ENCODE results near the gene DDI2. TPM values are rescaled to one million over a fixed set of nuclear protein-coding genes. Genes with fewer than 3 reads are reported as not detected.

DDI2 gene
- total RNA-seq, 2 experiments from 2014 or later = 31.6 to 33.3 TPM

GRCh38 chr1:15681349-15682292 lies 64.4 kb downstream of the DDI2 start:
- ATAC-seq (ENCODE audit: low read depth) = no peak
- Mint-ChIP-seq H3K27me3 (no peaks in the 10 kb centered on the region), H3K4me1 (peaks cover 16% of the 10 kb centered on the region), H3K36me3 (peaks cover 3% of the 10 kb centered on the region), H3K9me3 (no peaks in the 10 kb centered on the region), H3K27ac (no peak overlapping the region), H3K4me3 (no peak overlapping the region)
- DNase-seq = no peak
- POLR2A ChIA-PET = interaction anchor here (1.5 kb wide), 1 partner anchor 16 kb away, joined by 6 read pairs; no protein-coding TSS in a partner anchor

- no peak for ATAC-seq (ENCODE audit: low read depth)
- Mint-ChIP-seq H3K27ac (peak overlapping the region; percentile 83), H3K36me3 (peaks cover 9% of the 10 kb centered on the region), H3K27me3 (no peaks in the 10 kb centered on the region), H3K9me3 (no peaks in the 10 kb centered on the region), H3K4me1 (peaks cover 25% of the 10 kb centered on the region), H3K4me3 (peak overlapping the region; percentile 76)
- POLR2A ChIA-PET = no interaction called here
- no peak for DNase-seq
Observed at GRCh38 chr1:15682936-15683341, 65.7 kb downstream of the DDI2 start.

GRCh38 chr1:15683345-15684039 lies 66.2 kb downstream of the DDI2 start:
- Mint-ChIP-seq H3K9me3 (no peaks in the 10 kb centered on the region), H3K27me3 (no peaks in the 10 kb centered on the region), H3K27ac (peak overlapping the region; percentile 83), H3K36me3 (peaks cover 12% of the 10 kb centered on the region), H3K4me3 (peak overlapping the region; percentile 76), H3K4me1 (peaks cover 25% of the 10 kb centered on the region)
- DNase-seq (no peak), ATAC-seq (ENCODE audit: low read depth) (no peak)
- POLR2A ChIA-PET = no interaction called here

DNA sequence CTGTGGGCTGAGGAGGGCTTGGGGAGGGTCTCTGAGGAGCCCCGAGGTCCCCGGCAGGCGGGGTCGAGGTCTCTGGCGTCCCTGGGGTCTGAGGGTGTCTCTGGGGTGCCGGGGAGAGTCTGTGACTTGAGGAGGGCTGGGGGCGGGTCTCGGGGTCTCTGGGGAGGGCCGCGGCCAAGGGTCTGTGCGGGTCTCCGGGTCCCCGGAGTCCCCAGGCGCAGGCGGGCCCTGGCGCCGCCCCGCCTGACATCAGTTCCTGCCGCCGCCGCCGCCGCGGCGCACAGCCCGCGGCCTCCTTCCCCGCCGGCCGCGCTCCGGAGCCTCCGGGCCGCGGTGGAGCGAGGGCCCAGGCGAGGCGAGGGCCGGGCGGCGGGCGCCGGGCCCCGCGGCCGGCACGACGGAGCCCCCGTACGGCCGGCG lies 66.8 kb downstream of the DDI2 start, which contains the start of gene PLEKHM2:
TSS of gene PLEKHM2 (plus strand) at position 279 of the 420 bp plus-strand sequence. CDS start 239 bp downstream, outside the sequence.
- DNase-seq (peak; percentile 76), ATAC-seq (ENCODE audit: low read depth) (peak; percentile 84)
- H3K4me3 Mint-ChIP-seq = peak within 1 kb of the TSS; percentile 83
- H3K36me3 Mint-ChIP-seq = peaks cover 15% of the 10 kb centered on the region
- POLR2A ChIA-PET = interaction anchor here (1.1 to 2.0 kb wide), 4 partner anchors 10 to 103 kb away, joined by 3 to 37 read pairs (median 5); partner anchors contain the start of gene DDI2
- H3K9me3 Mint-ChIP-seq = no peaks in the 10 kb centered on the region
- peak within 1 kb of the TSS; percentile 83 for H3K27ac Mint-ChIP-seq
- peaks cover 23% of the 10 kb centered on the region for H3K4me1 Mint-ChIP-seq
- no peaks in the 10 kb centered on the region for H3K27me3 Mint-ChIP-seq

GRCh38 chr1:15684468-15685291 lies 67.4 kb downstream of the DDI2 start:
- peak; percentile 47 for ATAC-seq (ENCODE audit: low read depth)
- POLR2A ChIA-PET = interaction anchor here (0.6 to 2.0 kb wide), 8 partner anchors 9 to 192 kb away, joined by 3 to 37 read pairs (median 4); partner anchors contain the start of gene DDI2
- Mint-ChIP-seq H3K27me3 (no peaks in the 10 kb centered on the region), H3K4me1 (peaks cover 23% of the 10 kb centered on the region), H3K4me3 (peak overlapping the region; percentile 83), H3K36me3 (peaks cover 15% of the 10 kb centered on the region), H3K9me3 (no peaks in the 10 kb centered on the region), H3K27ac (peak overlapping the region; percentile 81)
- DNase-seq = peak; percentile 65

DNA sequence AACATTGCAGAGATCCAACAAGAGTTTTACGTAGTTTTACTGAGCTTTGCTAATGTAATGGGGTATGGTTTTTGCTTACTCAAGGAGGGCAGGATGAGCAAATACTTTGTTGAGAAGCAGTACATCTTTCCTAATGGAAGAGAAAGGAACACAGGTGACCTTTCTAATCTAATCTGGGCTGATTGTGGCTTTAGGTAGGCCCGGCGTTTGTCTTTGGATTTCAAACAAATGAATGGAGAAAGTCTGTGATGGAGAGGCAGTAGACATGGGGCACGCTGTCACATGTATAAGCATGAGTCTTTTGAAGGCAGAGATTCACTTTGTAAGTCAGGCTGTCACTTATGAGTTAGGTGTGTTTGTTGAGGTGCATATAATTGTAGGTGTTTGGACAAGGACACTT lies 68.6 kb downstream of the DDI2 start:
- peak overlapping the region; percentile 45 for H3K27ac Mint-ChIP-seq
- H3K4me3 Mint-ChIP-seq = peak overlapping the region; percentile 83
- H3K27me3 Mint-ChIP-seq = no peaks in the 10 kb centered on the region
- H3K4me1 Mint-ChIP-seq = peaks cover 22% of the 10 kb centered on the region
- ATAC-seq (ENCODE audit: low read depth) = no peak
- POLR2A ChIA-PET = interaction anchor here (1.0 to 2.0 kb wide), 2 partner anchors 11 to 20 kb away, joined by 4 to 37 read pairs; no protein-coding TSS in a partner anchor
- H3K9me3 Mint-ChIP-seq = no peaks in the 10 kb centered on the region
- H3K36me3 Mint-ChIP-seq = peaks cover 17% of the 10 kb centered on the region
- no peak for DNase-seq

- POLR2A ChIA-PET = interaction anchor here (0.5 to 1.2 kb wide), 3 partner anchors 9 to 69 kb away, joined by 6 to 8 read pairs (median 8); no protein-coding TSS in a partner anchor
Observed at GRCh38 chr1:15687446-15687845, 70.2 kb downstream of the DDI2 start.

DNA sequence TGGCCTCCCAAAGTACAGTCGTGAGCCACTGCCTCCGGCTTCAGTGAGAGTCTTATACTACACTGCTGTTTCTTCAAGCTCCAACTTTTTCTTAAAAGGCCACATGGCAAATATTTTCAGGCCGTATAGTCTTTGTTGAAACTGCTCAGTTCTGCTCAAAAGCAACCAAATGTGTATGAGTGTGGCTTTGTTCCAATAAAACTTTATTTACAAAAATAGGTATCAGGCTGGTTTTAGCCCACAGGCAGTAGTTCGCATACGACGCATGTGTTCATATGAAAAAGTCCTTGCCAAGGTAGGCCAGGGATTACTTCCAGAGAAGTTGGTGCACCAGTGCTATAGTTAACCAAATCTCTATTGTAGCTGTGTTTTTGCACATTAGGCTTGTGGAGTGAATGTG lies 73.1 kb downstream of the DDI2 start:
- Mint-ChIP-seq H3K27ac (no peak overlapping the region), H3K36me3 (peaks cover 25% of the 10 kb centered on the region), H3K4me1 (peaks cover 24% of the 10 kb centered on the region), H3K9me3 (no peaks in the 10 kb centered on the region), H3K27me3 (no peaks in the 10 kb centered on the region), H3K4me3 (no peak overlapping the region)
- no peak for ATAC-seq (ENCODE audit: low read depth)
- POLR2A ChIA-PET = no interaction called here
- DNase-seq = no peak

More at GRCh38 chr1:15687446-15687845, 70.2 kb downstream of the DDI2 start:
- H3K27ac Mint-ChIP-seq = peak overlapping the region; percentile 65
- peaks cover 22% of the 10 kb centered on the region for H3K4me1 Mint-ChIP-seq
- ATAC-seq (ENCODE audit: low read depth) = no peak
- H3K36me3 Mint-ChIP-seq = peaks cover 17% of the 10 kb centered on the region
- H3K9me3 Mint-ChIP-seq = no peaks in the 10 kb centered on the region
- no peak for DNase-seq
- H3K4me3 Mint-ChIP-seq = peak overlapping the region; percentile 40
- no peaks in the 10 kb centered on the region for H3K27me3 Mint-ChIP-seq

GRCh38 chr1:15691434-15692032 lies 74.3 kb downstream of the DDI2 start:
- ATAC-seq (ENCODE audit: low read depth) (no peak), DNase-seq (no peak)
- H3K4me1 Mint-ChIP-seq = peaks cover 19% of the 10 kb centered on the region
- H3K4me3 Mint-ChIP-seq = no peak overlapping the region
- POLR2A ChIA-PET = no interaction called here
- H3K27me3 Mint-ChIP-seq = no peaks in the 10 kb centered on the region
- H3K9me3 Mint-ChIP-seq = no peaks in the 10 kb centered on the region
- H3K36me3 Mint-ChIP-seq = peaks cover 22% of the 10 kb centered on the region
- H3K27ac Mint-ChIP-seq = no peak overlapping the region

DNA sequence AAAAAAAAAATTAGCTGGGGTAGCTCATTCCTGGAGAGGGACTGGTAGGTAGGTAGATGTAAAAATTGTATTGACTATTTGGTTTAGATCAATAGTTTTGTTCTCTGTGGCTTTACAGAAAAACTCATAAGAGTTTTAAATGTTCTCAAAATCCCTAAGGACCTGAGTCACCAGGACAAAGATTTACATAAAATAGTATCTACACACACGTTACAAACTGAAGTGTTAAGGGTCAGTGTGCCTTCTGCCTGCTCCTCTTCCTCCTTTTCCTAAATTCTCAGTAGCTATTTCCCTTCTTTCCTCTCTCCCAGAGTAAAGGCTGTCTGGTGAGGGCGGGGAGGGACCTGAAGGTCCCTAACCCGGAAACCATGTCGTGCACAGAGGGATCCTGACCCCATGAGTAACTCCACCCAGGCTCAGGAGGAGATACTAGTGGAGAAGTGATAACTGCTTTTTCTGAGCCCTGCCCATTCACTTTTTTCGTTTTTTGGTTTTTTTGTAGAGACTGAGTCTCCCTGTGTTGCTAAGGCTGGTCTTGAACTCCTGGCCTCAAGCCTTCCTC lies 74.9 kb downstream of the DDI2 start:
- H3K9me3 Mint-ChIP-seq = no peaks in the 10 kb centered on the region
- no peaks in the 10 kb centered on the region for H3K27me3 Mint-ChIP-seq
- POLR2A ChIA-PET = no interaction called here
- DNase-seq = no peak
- H3K4me3 Mint-ChIP-seq = no peak overlapping the region
- no peak overlapping the region for H3K27ac Mint-ChIP-seq
- peaks cover 23% of the 10 kb centered on the region for H3K4me1 Mint-ChIP-seq
- H3K36me3 Mint-ChIP-seq = peaks cover 23% of the 10 kb centered on the region
- no peak for ATAC-seq (ENCODE audit: low read depth)

DNA sequence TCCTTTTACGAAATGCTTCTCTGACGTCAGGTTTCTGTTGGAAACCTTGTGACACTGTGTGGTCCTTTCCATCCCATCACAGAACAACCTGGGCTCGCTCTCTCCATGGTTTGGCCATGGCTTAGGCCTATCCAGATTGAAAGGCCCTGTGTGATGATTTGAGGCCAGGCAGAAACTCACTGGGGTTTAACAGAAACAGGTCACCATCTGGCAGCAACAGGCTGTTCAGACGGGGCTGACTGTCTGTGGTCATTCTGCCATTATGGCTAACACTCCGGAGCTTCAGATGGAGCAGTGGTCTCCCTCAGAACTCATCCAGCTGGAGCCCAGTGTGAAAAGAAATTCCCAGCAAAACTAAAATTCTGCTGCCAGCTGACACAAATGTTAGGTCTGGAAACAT lies 76.1 kb downstream of the DDI2 start:
- peaks cover 16% of the 10 kb centered on the region for H3K36me3 Mint-ChIP-seq
- POLR2A ChIA-PET = interaction anchor here (1.7 kb wide), 1 partner anchor 9 kb away, joined by 5 read pairs; no protein-coding TSS in a partner anchor
- ATAC-seq (ENCODE audit: low read depth) (no peak), DNase-seq (no peak)
- no peaks in the 10 kb centered on the region for H3K9me3 Mint-ChIP-seq
- H3K4me1 Mint-ChIP-seq = peaks cover 20% of the 10 kb centered on the region
- H3K27me3 Mint-ChIP-seq = no peaks in the 10 kb centered on the region
- H3K27ac Mint-ChIP-seq = no peak overlapping the region
- H3K4me3 Mint-ChIP-seq = no peak overlapping the region

GRCh38 chr1:15696956-15697521 lies 79.8 kb downstream of the DDI2 start:
- DNase-seq (peak; percentile 60), ATAC-seq (ENCODE audit: low read depth) (peak; percentile 86)
- H3K4me3 Mint-ChIP-seq = peak overlapping the region; percentile 92
- no peaks in the 10 kb centered on the region for H3K9me3 Mint-ChIP-seq
- peak overlapping the region; percentile 100 for H3K27ac Mint-ChIP-seq
- POLR2A ChIA-PET = interaction anchor here (0.6 to 2.8 kb wide), 12 partner anchors 8 to 170 kb away, joined by 3 to 37 read pairs (median 4); partner anchors contain the start of genes DDI2, DNAJC16 and PLEKHM2
- peaks cover 14% of the 10 kb centered on the region for H3K36me3 Mint-ChIP-seq
- H3K4me1 Mint-ChIP-seq = peaks cover 22% of the 10 kb centered on the region
- H3K27me3 Mint-ChIP-seq = no peaks in the 10 kb centered on the region

Data from activated naive CD8-positive, alpha-beta T cell treated with anti-CD3 and anti-CD28 coated beads, Interleukin-2, amount 10 ng/mL, durations not matched to agents 7 days and 5 days (primary cell).